Cerebellar nuclear complex (tissue), 1 donor: ENCODE measurements around the gene CES1.
"Not testable (repeated sequence)": the region's sequence is repeated elsewhere in the genome, so short reads cannot be mapped to it uniquely, and the experiment has no call there.

Experiments used
- DNase-seq, 2 experiments: peaks; one replicate each; lab custom pipeline; 2025; lab: John Stamatoyannopoulos, UW

Gene CES1

DNA sequence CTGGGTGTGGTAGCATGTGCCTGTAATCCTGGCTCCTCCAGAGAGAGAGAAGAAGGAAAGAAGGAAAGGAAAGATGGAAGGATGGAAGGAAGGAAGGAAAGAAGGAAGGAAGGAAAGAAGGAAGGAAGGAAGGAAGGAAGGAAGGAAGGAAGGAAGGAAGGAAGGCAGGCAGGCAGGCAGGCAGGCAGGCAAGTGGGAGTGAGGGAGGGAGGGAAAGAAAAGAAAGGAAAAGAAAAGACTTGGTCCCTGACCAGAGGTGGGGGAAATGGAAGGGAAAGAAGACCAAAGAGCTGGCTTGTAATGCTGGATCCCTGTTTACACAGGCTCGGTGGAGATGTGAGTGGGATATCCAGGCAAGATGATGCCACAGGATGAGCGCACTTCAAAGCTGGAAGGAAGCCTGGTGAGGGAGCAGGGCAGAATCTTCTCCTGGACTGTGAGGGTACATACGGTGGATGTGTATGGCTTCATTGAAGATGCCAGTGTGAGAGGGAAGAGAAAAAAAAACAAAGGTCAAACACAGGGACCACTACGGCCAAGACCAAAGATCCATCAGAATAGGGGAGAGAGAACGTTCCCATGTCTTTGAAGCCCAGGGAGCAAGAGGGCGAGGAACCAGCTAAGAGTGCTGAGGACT is 2.1 kb downstream of the CES1 start:
- DNase-seq = no peak

DNA sequence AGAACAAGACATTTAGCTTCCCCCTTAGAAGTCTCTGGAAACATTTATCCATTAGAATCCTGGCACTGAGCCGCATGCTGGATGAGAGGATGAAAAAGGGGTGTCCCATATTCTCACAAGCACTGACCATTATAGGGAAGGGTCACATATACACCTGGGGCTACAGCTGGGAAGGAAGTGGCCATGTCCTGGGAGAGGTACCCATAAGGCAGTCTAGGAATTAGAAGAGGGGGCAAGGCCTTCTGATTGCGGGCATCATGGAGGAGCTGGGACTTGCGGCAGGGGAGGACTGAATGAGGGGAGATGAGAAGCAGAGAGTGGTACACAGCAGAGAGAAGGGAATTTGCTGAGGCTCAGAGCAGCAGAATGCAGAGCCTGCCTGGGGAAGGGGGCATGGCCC is 3.7 kb downstream of the CES1 start:
- not testable (repeated sequence) for DNase-seq

DNA sequence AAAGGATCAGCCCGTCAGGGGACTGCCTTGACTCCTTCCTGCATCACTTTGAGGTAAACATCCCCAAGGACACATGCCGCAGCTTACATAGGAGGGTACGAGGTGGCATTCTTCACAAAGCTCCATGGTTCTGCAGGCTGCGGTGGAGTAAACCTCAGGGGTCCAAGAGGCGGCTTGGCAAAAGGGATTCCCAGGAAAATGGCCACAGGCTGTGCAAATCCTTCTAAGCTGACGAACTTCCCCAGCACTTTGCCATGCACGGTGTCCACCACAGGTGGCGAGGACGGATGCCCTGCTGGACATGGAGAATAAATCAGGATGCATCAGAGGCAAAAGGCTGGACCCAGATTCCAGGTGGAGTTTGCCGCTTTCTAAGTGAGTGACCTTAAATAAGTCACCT is 4.2 kb downstream of the CES1 start:
- DNase-seq = no peak

DNA sequence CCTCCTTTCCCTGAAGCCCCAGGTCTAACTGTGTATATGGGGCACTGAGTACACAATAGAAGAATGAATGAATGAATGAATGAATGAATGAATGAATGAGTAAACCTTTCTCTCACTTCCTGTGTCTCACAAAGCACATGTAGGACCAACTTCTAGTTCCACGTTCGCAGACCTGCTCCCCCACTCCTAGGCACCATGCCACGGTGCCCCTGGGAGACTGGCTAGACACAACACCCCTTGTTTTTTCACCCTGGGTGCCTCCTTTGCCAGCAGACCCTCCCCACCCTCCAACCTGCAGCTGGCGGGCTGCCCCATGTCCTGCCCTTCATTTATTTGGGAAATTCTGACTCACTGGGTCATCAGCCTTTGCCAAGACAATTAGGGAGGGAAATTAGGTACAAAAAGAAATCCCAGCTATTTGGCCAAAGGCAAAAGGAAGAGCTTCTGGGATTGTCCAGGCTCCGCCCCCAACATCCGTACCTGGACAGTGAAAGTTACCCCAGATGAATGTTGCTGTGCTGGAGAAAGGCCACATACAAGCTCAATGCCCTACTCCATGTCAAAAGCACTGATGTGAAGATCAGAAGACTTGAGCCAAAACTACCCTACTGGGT is 7.7 kb downstream of the CES1 start:
- no peak for DNase-seq

DNA sequence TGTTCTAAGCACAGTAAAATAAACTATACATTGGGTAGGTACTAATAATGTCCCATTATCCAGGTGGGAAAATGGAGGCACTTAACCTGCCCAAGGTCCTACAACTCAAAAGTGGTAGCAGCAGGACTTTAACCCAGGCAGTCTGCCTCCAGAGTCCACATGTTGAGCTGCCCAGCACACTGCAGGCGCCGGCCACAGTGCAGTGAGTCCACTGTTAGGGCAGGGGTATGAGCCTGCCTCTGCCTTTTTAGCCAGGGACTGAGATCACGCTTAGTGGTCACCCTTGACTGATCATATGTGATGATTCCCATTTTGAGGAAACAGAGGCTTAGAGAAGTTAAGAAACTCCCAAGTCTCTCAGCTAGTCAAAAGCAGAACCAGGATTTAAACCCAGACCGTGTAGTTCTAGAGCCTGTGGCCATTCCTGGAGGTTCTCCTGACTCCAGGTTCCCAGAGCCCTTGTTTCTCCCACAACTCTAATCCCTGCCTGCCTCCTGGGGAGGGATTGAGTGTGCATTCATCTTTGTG is 8.4 kb downstream of the CES1 start:
- no peak for DNase-seq

DNA sequence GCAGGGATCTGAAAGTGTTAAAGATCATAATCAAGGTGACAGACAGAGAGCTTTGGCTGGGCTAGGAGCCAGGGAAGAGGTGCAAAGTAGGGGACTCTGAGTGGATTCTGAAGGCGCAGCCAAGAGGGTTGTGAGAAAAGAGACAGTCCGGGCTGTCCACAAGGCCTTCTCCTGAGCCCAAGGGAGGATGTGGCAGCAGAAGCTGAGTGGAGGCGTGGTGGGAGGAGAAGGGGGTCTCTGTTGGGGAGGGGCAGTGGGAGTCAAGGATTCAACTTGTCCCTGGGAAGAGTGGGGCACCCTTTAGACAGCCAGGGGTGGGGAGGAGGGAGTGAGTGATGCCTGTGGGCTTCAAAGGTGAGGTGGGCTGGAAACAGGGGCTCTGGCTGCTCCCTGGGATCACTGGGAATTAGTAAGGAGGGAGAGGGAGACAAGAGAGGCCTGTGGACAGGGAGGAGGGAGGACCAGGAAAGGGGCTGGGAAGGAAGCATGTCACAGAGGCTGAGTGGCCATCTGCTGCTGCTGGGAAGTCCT is 10.6 kb downstream of the CES1 start:
- no peak for DNase-seq

DNA sequence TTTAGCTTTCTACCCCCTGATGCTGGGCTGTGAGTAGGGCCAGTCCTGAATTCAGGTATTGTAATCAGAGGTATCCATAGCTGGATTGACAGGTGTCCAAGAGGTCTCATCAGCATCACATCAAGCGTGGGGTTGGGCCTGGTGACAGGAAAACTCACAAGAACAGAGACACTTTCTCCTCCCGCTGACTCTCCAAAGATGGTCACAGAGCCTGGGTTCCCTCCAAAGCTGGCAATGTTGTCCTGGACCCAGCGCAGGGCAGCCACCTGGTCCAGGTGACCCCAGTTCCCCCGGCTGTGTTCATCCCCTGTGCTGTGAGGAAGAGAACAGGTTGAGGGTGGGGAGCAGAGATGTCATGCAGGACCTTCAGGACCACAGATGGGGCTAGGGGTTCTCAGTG is 11.7 kb downstream of the CES1 start:
- DNase-seq = no peak

DNA sequence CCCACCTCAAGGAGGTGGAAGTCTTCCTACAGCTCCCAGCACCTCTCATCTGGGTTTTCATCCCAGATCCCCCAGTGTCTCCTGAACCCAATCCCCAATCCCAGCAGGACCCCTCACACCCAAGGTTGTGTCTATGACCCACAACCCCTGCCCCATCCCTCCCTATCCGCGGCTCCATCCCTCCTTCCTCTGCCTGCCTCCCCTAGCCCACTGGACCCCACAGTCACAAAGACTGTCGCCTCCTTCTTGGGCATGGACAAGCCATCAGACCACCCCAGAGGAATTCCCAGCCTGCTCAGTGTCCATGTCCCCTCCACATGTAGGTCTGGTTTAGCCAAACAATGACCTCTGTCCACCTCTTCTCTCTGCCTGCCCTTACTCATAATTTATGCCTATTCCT is 12.3 kb downstream of the CES1 start:
- no peak for DNase-seq

DNA sequence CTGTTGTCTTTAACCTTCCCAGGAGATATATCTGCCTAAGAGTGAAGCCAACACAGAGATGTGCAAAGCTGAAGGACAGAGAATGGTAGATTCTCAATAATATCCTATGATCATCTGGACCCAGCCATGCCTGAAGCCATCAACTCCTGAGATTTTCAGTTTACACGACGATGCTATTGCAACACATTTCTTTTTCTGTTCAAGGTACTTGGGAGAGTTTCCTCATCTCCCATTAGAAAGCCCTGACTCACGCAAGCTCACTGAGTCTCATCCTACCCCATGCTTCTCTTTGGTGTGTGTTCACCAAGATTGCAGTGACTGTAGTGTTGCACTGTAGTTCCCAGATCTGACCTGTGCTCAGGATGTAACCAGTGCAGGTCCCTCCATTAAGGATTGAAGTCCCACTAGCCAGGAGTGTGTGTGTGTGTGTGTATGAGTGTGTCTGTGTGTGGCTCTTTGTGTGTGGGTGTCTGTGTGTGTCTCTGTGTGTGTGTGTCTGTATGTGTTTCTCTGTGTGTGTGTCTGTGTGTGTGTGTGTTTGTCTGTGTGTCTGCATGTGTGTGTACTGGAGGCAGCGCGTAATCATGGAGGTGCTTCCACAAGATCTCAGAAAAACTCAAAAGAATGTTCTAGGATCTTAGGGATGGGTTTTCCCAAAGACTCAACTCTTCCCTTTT is 15.5 kb downstream of the CES1 start:
- DNase-seq = no peak

DNA sequence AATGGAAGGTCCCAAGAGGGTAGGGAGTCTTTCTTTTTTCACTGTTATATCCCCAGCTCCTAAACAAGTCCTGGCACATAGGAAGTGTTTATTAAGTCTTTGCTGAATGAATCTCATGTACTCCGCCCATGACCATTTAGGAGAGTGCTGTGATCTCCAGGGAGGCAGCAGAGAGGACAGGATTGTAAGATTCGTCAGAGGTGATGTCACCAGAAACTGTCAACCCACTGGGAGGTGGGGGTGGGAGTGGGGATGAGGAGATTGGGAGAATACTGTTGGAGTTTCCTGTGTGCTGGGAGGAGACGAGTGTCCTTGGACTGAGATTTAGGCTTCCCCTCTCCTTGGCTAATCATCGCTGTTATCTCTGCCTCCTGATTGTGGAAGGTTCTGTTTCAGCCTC is 16.7 kb downstream of the CES1 start:
- DNase-seq = not testable (repeated sequence)

DNA sequence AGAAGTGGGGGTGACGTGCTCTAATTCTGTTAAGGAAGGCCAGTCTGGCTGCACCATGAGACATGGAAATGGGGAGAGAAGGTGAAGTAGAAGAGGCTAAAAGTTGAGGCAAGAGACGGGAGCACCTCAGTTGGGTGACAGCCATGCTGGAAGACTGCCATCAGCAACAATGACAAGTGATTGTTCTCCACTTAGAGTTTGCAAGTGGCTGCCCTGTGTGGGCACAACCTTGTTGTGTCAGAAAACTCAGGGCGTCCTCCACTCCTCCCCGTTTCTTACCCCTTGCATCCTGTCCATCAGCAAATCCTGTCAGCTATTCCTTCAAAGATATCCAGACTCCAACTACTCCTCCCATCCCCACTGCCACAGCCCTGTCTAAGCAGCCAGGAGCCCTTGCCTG is 17.6 kb downstream of the CES1 start:
- no peak for DNase-seq

DNA sequence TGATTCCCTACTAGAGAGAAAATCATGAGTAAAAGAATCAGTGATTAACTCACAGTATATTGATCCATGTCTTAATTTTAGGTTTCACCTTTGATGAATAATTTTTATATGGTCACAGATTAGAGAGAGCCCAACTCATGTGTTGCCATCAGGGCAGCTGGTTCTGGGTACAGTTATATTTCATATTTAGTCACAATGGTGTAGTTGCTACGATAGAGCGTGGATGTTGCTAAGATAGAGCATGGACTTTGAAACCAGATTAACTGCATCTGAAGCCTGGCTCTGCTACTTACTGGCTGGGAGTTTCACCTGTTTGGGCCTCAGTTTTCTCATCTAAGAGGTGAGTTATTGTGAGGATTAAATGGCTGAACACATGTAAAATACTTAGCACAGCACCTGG is 18.7 kb downstream of the CES1 start:
- not testable (repeated sequence) for DNase-seq

DNA sequence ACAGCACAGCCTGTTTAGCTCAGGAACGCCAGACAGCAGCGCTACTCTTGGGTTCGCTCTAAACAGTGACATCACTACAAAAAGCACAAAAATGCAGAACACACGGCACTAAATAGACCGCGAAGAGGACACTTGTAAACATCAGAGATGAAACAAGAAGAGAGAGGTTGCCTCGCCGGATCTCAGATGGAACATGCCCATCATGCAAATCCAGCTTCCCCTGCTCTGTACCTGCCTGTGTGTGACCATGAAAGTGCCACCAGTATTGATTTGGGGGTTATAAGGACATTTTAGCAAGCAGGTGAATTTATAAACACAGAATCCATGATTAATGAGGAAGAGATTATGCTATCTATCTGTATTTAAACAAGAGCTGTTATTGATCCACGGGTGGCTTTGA is 19.2 kb downstream of the CES1 start:
- DNase-seq = not testable (repeated sequence)

DNA sequence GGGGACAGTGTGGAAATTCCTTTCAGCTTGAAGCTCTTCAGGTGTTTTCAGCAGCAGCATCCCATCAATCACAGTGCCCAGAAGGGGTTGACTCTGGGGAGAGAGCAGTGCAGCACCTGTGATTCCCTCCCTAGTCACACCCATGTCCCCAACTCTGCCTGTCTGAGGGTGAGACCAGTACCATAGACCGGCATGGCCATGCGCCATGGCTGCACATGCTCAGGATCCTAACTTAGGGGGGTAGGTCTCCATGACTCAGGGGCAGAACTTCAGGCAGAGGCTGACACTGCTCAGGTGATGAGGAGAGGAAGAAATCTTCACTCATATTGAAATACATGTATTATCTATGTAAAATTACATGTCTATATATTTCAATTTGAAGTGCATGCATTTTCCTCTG is 19.9 kb downstream of the CES1 start:
- DNase-seq = no peak

DNA sequence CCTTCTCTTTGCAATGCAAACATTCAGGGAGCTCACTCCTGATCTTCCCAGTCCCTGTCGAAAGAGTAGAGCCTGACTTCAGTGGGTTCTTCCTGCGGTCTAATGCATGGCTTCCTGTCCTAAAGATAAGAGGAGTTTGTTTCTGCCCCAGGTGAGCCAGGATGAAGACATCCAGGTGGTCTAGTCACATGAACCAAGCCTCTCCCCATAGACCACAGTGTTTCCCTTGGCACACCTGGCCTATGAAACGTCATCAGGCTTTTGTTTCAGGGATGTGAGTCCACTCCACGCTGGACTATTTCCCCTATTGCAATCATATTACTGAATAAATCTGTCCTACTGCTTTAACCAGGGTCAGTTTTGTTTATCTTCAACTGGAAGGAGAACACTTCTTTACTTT is 21.1 kb downstream of the CES1 start:
- DNase-seq = no peak

DNA sequence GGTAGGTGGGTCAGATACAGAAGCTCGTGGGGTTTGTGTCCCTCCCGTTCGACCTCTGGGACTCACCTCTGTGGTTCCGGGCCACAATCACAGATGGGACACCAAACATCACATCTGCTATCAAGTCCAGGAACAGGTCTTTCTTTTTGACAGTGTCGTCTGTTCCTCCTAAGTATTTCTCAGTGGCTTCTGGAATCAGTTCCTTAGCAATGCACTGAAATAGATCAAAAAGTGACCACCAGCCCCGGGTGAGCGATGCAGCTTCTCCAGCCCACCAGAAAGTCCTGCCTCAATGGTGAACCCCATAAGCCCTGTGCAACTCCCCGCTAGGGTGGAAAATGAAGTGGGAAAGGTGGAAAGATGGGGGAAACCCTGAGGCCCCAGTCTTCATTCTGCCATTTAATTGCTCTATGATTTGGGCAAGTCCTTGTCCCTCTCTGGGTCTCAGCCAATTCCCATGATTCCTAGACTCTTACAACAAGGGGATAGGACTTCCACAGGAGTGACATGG is 22.4 kb downstream of the CES1 start:
- no peak for DNase-seq

DNA sequence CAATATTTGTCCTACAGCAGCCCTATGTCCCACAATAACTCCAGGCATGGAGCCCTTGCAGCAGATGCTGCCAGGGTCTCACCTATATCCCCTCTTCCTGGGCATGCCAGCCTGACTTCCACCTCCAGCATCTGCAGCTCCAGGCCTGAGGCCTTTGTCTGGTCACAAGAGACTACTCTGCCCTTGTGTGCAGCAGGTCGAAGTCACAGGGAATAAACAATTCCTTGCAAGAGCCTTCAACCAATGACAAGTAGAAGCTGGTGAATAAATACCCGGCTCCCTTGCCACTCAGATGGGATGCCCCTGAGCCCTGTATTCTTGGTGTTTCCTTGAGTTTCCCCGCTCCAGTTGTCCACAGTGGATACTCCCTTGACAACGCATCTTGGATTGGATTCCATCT is 23.0 kb downstream of the CES1 start:
- DNase-seq = no peak

DNA sequence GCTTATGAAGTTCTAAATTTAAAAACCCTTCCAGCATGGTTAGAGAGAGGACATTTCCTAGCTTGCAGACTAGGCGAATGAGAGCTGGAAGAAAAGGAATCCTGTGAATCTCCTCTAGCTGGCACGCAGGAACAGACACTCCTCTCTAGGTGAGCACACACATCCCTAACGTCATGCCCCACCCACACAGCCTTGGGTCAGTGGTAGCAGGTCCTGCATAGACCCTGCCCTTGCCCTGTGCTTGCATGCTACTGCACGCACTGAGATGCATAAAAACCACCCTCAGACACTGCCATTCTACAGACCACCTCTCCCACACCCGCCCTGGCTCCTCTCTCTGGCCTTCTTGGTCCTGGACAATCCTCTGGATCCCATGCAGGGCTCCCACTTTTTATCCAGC is 23.5 kb downstream of the CES1 start:
- DNase-seq = no peak

DNA sequence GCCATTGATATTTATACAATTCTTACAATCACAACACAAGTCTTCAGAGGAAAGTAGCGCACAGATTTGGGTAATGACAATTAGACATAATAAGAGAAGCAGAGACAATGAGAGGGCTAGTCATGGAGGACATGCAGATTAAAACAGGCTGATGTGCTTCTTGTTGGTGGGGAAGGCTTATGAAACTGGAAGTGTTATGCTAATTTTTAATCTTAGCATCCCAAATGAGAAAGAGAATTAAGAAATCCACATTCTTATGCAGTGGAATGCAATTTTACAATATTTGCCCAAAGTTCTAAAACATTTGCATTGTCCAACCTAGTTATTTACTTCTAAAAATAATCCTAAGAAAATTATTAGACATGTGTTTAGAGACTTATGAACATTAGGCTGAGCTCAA is 24.6 kb downstream of the CES1 start:
- not testable (repeated sequence) for DNase-seq

DNA sequence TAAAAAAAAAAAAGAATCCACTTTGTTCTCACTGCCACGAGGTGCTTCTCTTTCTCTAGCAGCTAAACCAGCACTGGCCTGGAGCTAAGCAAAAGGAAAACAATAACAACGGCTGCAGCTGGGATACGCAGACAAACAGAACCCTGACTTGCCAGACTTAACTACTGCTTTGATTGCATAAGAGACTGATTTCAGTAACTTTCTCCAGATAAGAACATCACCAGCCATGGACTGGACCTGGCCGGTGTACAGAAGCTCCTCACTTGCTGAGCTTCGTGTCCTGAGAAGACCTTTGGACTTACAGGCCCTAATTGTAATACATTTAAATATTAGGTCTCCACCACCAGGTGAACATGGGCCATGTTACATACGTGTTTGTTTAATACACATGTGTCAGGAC is 27.8 kb downstream of the CES1 start:
- not testable (repeated sequence) for DNase-seq

DNA sequence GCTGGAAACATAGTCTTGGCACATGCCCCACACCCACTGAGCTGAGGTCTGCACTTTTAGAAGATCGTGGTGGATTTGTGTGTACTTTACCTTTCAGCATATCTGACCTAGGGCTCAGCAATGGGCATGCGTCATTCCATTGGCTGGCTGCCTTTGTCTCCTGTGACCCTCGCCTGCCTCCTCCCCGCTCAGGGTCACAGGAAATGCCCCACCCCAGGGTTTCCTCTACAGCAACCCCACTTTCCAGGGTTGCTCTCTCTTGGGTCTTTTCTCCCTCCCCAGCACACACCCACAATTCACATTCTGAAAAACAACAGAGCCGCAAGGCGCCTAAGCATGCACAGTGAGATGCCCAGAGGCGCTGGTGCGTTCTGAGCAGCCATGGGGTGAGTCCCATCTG is 29.2 kb downstream of the CES1 start:
- not testable (repeated sequence) for DNase-seq

DNA sequence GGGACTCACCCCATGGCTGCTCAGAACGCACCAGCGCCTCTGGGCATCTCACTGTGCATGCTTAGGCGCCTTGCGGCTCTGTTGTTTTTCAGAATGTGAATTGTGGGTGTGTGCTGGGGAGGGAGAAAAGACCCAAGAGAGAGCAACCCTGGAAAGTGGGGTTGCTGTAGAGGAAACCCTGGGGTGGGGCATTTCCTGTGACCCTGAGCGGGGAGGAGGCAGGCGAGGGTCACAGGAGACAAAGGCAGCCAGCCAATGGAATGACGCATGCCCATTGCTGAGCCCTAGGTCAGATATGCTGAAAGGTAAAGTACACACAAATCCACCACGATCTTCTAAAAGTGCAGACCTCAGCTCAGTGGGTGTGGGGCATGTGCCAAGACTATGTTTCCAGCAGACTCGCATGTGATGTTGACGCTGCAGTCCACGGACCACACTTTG is 39.9 kb downstream of the CES1 start:
- DNase-seq = not testable (repeated sequence)

DNA sequence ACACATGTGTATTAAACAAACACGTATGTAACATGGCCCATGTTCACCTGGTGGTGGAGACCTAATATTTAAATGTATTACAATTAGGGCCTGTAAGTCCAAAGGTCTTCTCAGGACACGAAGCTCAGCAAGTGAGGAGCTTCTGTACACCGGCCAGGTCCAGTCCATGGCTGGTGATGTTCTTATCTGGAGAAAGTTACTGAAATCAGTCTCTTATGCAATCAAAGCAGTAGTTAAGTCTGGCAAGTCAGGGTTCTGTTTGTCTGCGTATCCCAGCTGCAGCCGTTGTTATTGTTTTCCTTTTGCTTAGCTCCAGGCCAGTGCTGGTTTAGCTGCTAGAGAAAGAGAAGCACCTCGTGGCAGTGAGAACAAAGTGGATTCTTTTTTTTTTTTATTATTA is 41.4 kb downstream of the CES1 start:
- DNase-seq = not testable (repeated sequence)
